22Rv1 (cell line): ENCODE data around the gene ZNF365.

ENCODE experiments used
- H3K27ac ChIP-seq: fragments of 450-650 bp; 2 replicates; pipeline ENCODE4 v1.5.1; 2017
- ZFX ChIP-seq: fragments of 450-650 bp; IDR thresholded peaks from 2 replicates; pipeline ENCODE4 v1.6.1; 2017; ENCODE audit warnings: antibody characterized with exemption, borderline replicate concordance
- TF ChIP-seq, protein P1 (sequence below): fragments of 450-650 bp; IDR thresholded peaks from 2 replicates; pipeline ENCODE4 v1.5.1; 2017; ENCODE audit warnings: mild to moderate bottlenecking

Gene ZNF365

GRCh38 chr10:62384447-62385081, 10.4 kb downstream of the ZNF365 start:
- no peak overlapping the region for H3K27ac ChIP-seq

GRCh38 chr10:62386356-62387320, 12.5 kb downstream of the ZNF365 start:
- TF ChIP-seq ZFX: no peak
- TF ChIP-seq, protein P1, sequence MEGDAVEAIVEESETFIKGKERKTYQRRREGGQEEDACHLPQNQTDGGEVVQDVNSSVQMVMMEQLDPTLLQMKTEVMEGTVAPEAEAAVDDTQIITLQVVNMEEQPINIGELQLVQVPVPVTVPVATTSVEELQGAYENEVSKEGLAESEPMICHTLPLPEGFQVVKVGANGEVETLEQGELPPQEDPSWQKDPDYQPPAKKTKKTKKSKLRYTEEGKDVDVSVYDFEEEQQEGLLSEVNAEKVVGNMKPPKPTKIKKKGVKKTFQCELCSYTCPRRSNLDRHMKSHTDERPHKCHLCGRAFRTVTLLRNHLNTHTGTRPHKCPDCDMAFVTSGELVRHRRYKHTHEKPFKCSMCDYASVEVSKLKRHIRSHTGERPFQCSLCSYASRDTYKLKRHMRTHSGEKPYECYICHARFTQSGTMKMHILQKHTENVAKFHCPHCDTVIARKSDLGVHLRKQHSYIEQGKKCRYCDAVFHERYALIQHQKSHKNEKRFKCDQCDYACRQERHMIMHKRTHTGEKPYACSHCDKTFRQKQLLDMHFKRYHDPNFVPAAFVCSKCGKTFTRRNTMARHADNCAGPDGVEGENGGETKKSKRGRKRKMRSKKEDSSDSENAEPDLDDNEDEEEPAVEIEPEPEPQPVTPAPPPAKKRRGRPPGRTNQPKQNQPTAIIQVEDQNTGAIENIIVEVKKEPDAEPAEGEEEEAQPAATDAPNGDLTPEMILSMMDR: no peak
- no peak overlapping the region for H3K27ac ChIP-seq

More at GRCh38 chr10:62384447-62385081, 10.4 kb downstream of the ZNF365 start:
- no peak for TF ChIP-seq ZFX
- TF ChIP-seq, protein P1: no peak

- TF ChIP-seq, protein P1: no peak
- TF ChIP-seq ZFX: no peak
- no peak overlapping the region for H3K27ac ChIP-seq
These were observed 14.2 kb downstream of the ZNF365 start for GRCh38 chr10:62388328-62388727.

DNA sequence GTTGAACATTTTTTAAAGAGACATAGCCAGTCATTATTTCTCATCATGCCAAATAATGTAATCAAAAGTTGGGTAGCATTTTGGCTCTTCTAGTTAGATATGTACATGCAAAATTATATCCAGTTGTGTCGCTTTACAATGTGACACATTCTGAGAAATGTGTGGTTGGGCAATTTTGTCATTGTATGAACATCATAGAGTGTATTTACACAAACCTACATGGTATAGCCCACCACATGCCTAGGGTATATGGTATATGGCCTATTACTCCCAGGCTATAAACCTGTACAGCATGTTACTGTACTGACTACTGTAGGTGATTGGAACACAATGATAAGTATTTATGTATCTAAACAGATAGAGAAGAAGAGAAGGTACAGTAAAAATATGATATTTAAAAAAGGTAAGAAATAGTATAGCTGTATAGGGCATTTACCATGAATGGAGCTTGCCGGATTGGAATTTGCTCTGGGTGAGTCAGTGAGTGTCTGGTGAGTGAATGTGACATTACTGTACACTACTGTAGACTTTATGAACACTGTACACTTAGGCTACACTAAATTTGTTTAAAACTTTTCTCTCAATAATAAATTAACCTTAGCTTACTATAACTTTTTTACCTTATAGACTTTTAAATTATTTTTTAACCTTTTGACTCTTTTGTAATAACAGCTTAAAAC, 16.5 kb downstream of the ZNF365 start:
- no peak overlapping the region for H3K27ac ChIP-seq
- TF ChIP-seq ZFX: no peak
- TF ChIP-seq, protein P1: no peak

DNA sequence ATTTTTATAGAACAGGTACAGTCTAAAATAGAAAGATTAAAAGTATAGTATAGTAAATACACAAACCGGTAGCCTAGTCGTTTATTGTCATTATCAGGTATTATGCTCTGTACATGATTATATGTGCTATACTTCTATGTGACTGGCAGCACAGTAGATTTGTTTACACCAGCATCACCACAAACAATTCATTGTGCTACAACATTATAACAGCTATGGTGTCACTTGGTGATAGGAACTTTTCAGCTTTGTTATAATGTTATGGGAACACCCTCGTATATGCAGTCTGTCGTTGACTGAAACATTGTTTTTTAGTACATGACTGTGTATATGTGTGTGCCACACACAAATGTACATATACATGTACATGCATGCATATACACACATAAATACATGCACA, 19.1 kb downstream of the ZNF365 start:
- no peak for TF ChIP-seq ZFX
- TF ChIP-seq, protein P1: no peak
- no peak overlapping the region for H3K27ac ChIP-seq

- no peak overlapping the region for H3K27ac ChIP-seq
- TF ChIP-seq ZFX: no peak
- TF ChIP-seq, protein P1: no peak
These were observed 20.4 kb downstream of the ZNF365 start for GRCh38 chr10:62394556-62395018.
